Lower lobe of right lung (tissue), 2 donors: Measurements from ENCODE around the gene ZSCAN2. TPM values are rescaled to one million over a fixed set of nuclear protein-coding genes. Genes with fewer than 3 reads are reported as not detected.

Experiments
- ATAC-seq, 2 donors: fragments of 200-7000 bp; cut with Tn5 transposase; one replicate each; pipeline ENCODE4 v1.9.1; 2020 to 2022; ENCODE audit warnings: mild to moderate bottlenecking in 2 of 2, moderate library complexity in 2 of 2
- DNase-seq: peaks from one replicate; pipeline ENCODE4 v3.0.0-alpha.2; 2020
- H3K27ac ChIP-seq: fragments of 200-600 bp; one replicate; pipeline ENCODE4 v1.8.0; 2022
- H3K27me3 ChIP-seq: fragments of 200-600 bp; one replicate; pipeline ENCODE4 v1.8.0; 2022; ENCODE audit warnings: low read depth
- H3K36me3 ChIP-seq: fragments of 200-600 bp; one replicate; pipeline ENCODE4 v1.8.0; 2022; ENCODE audit warnings: mild to moderate bottlenecking
- H3K4me1 ChIP-seq: fragments of 200-600 bp; one replicate; pipeline ENCODE4 v1.8.0; 2022
- H3K4me3 ChIP-seq: fragments of 200-600 bp; one replicate; pipeline ENCODE4 v1.8.0; 2022; ENCODE audit warnings: mild to moderate bottlenecking
- H3K9me3 ChIP-seq: fragments of 200-600 bp; one replicate; pipeline ENCODE4 v1.8.0; 2022
- CTCF ChIP-seq: fragments of 200-600 bp; IDR thresholded peaks from one replicate; pipeline ENCODE4 v1.8.0; 2022; ENCODE audit warnings: antibody characterized with exemption, mild to moderate bottlenecking
- intact Hi-C: fragments of 100-400 bp; cut with DNase I; formaldehyde crosslinking; loops from one replicate; pipeline ENCODE4 v1.11.0; 2022
- total RNA-seq: library from RNA; stranded (reverse); fragmentation: NEBNext Ultra II Directional; extraction: Animal tissue kit (Norgen Biotek cat#: 25700); gene quantifications from one replicate; pipeline ENCODE4 v1.2.1, GENCODE V29; 2021
- donor health status: DM: no; HTN: yes; CAD: no; lungs with severe emphysema.

ZSCAN2 gene
- total RNA-seq, 1 donor from 2014 or later: 6.9 TPM

- intact Hi-C loops: no loop called here
- no peak for DNase-seq
These were observed 9.2 kb downstream of the ZSCAN2 start for GRCh38 chr15:84609818-84610525.

GRCh38 chr15:84611631-84612030 is 10.8 kb downstream of the ZSCAN2 start:
- TF ChIP-seq CTCF: no peak
- ATAC-seq (no peak), DNase-seq (no peak)
- no peaks in the 10 kb centered on the region for H3K9me3 ChIP-seq
- intact Hi-C loops: no loop called here
- no peaks in the 10 kb centered on the region for H3K27me3 ChIP-seq
- peaks cover 6% of the 10 kb centered on the region for H3K4me1 ChIP-seq
- H3K27ac ChIP-seq: no peak overlapping the region
- no peak overlapping the region for H3K4me3 ChIP-seq
- peaks cover 13% of the 10 kb centered on the region for H3K36me3 ChIP-seq

More at GRCh38 chr15:84609818-84610525, 9.2 kb downstream of the ZSCAN2 start:
- no peaks in the 10 kb centered on the region for H3K9me3 ChIP-seq
- no peaks in the 10 kb centered on the region for H3K27me3 ChIP-seq
- no peak overlapping the region for H3K27ac ChIP-seq
- H3K4me3 ChIP-seq: no peak overlapping the region
- peaks cover 20% of the 10 kb centered on the region for H3K36me3 ChIP-seq
- no peak for TF ChIP-seq CTCF
- H3K4me1 ChIP-seq: no peaks in the 10 kb centered on the region
- no peak for ATAC-seq

- Histone ChIP-seq H3K27ac (no peak overlapping the region), H3K27me3 (no peaks in the 10 kb centered on the region), H3K9me3 (peaks cover 8% of the 10 kb centered on the region), H3K36me3 (peaks cover 7% of the 10 kb centered on the region), H3K4me3 (no peak overlapping the region), H3K4me1 (peaks cover 11% of the 10 kb centered on the region)
- ATAC-seq (peak in 1 of 2 donors; percentile 49), DNase-seq (no peak)
- intact Hi-C loops: no loop called here
- no peak for TF ChIP-seq CTCF
These were observed 15.4 kb downstream of the ZSCAN2 start for GRCh38 chr15:84616235-84616634.

GRCh38 chr15:84620626-84621025 is 19.8 kb downstream of the ZSCAN2 start:
- TF ChIP-seq CTCF: no peak
- Histone ChIP-seq H3K4me3 (no peak overlapping the region), H3K27me3 (no peaks in the 10 kb centered on the region), H3K4me1 (peaks cover 11% of the 10 kb centered on the region), H3K27ac (no peak overlapping the region), H3K9me3 (peaks cover 18% of the 10 kb centered on the region), H3K36me3 (peaks cover 24% of the 10 kb centered on the region)
- ATAC-seq: no peak
- DNase-seq: no peak
- intact Hi-C loops: no loop called here

- ATAC-seq: no peak
- H3K27me3 ChIP-seq: no peaks in the 10 kb centered on the region
- H3K9me3 ChIP-seq: peaks cover 18% of the 10 kb centered on the region
- DNase-seq: no peak
- H3K36me3 ChIP-seq: peaks cover 24% of the 10 kb centered on the region
- intact Hi-C loops: no loop called here
- H3K4me1 ChIP-seq: peaks cover 6% of the 10 kb centered on the region
- H3K4me3 ChIP-seq: no peak overlapping the region
- H3K27ac ChIP-seq: no peak overlapping the region
- TF ChIP-seq CTCF: no peak
These were observed 20.7 kb downstream of the ZSCAN2 start for GRCh38 chr15:84621358-84621979.
